Small intestine (tissue), 7 donors: ENCODE data around the gene GMFB. TPM values are rescaled to one million over a fixed set of nuclear protein-coding genes. Genes with fewer than 3 reads are reported as not detected.
A peak's percentile ranks its signal among the peaks of the same experiment; 100 is the strongest.

Experiments used
- DNase-seq, 2 donors: peaks; one replicate each; pipeline versions ENCODE4 v3.0.0 to v3.0.0-alpha.2; 2013
- FAIRE-seq: peaks from 2 replicates; lab custom pipeline; 2012; peaks lifted over from hg19 to GRCh38; lab: Jason Lieb, UNC
- H3K27ac ChIP-seq, 3 donors: one replicate each; pipeline ENCODE4 v1.5.1; 2013; ENCODE audit warnings: low read length in 2 of 3, mild to moderate bottlenecking in 2 of 3, control low read depth in 1 of 3, inconsistent platforms in 1 of 3, low read depth in 1 of 3, moderate library complexity in 1 of 3
- H3K27me3 ChIP-seq, 3 donors: one replicate each; pipeline ENCODE4 v1.6.1; 2013; ENCODE audit warnings: low read length in 3 of 3, inconsistent platforms in 1 of 3; ENCODE audit not compliant: control insufficient read depth in 3 of 3, insufficient read depth in 3 of 3
- H3K36me3 ChIP-seq, 3 donors: one replicate each; pipeline ENCODE4 v1.6.1; 2013; ENCODE audit warnings: low read length in 3 of 3, inconsistent platforms in 1 of 3, low read depth in 1 of 3, mild to moderate bottlenecking in 1 of 3, moderate library complexity in 1 of 3; ENCODE audit not compliant: control insufficient read depth in 3 of 3, insufficient read depth in 2 of 3
- H3K4me1 ChIP-seq, 3 donors: one replicate each; pipeline ENCODE4 v1.6.1; 2013; ENCODE audit warnings: low read length in 2 of 3, inconsistent platforms in 1 of 3, low read depth in 1 of 3, mild to moderate bottlenecking in 1 of 3, moderate library complexity in 1 of 3; ENCODE audit not compliant: control insufficient read depth in 3 of 3, insufficient read depth in 2 of 3
- H3K4me3 ChIP-seq, 3 donors: one replicate each; pipeline ENCODE4 v1.5.1; 2013; ENCODE audit warnings: low read length in 3 of 3, control low read depth in 1 of 3, inconsistent platforms in 1 of 3, low read depth in 1 of 3, mild to moderate bottlenecking in 1 of 3, moderate library complexity in 1 of 3
- H3K9me3 ChIP-seq, 2 donors: one replicate each; pipeline ENCODE4 v1.6.1; 2013; ENCODE audit warnings: low read depth in 1 of 2, low read length in 1 of 2; ENCODE audit not compliant: control insufficient read depth in 2 of 2, insufficient read depth in 1 of 2
- WGBS, 3 donors: extraction: QIAGEN DNeasy Blood & Tissue Kit; methylation state at CpG; one replicate each; pipeline ENCODE4 v1.1.7; 2013; 5-methylcytosine and 5-hydroxymethylcytosine counted together
- polyA plus RNA-seq, 4 donors: library from polyadenylated mRNA; stranded (reverse) in 3 of 4; unstranded in 1 of 4; fragments of 200-250 nt in 3 of 4; fragments of 120-200 nt in 1 of 4; gene quantifications; one replicate each; pipeline versions ENCODE4 v1.2.1 to v1.2.3, GENCODE V29; 2013
- donor health status: healthy with polysubstance abuse.
- donor health status: control.
- donor health status: control.
- donor health status: Bipolar disorder and iron deficiency.
- donor health status: healthy.

The GMFB gene
- polyA plus RNA-seq, 4 donors: 25.9 to 51.6 (median 33.5) TPM

GRCh38 chr14:54529811-54530210, 41.0 kb upstream of the GMFB start:
- Histone ChIP-seq H3K27me3 (no peaks in the 10 kb centered on the region), H3K4me1 (no peaks in the 10 kb centered on the region), H3K36me3 (peaks cover under 1 to 8% (median 5%) of the 10 kb centered on the region in 3 donors), H3K4me3 (no peak overlapping the region), H3K9me3 (no peaks in the 10 kb centered on the region), H3K27ac (no peak overlapping the region)
- peak; percentile 43 to 52 for DNase-seq
- WGBS, 3 donors: 8 to 53% (median 36%) methylated on average over 1 of the region's 1 CpG
- FAIRE-seq: no peak

GRCh38 chr14:54528973-54529372, 40.2 kb upstream of the GMFB start:
- no peak overlapping the region for H3K27ac ChIP-seq
- H3K4me1 ChIP-seq: peaks cover 0 to under 1% (median 0%) of the 10 kb centered on the region in 3 donors
- H3K4me3 ChIP-seq: no peak overlapping the region
- H3K36me3 ChIP-seq: peaks cover 3 to 13% (median 6%) of the 10 kb centered on the region in 3 donors
- FAIRE-seq: no peak
- no peaks in the 10 kb centered on the region for H3K27me3 ChIP-seq
- DNase-seq: no peak
- no peaks in the 10 kb centered on the region for H3K9me3 ChIP-seq
- WGBS, 3 donors: 79 to 85% (median 80%) methylated on average over 2 of the region's 2 CpGs

- H3K4me1 ChIP-seq: peaks cover 0 to 4% (median 0%) of the 10 kb centered on the region in 3 donors
- peaks cover 3 to 20% (median 7%) of the 10 kb centered on the region in 3 donors for H3K36me3 ChIP-seq
- 93 to 99% (median 95%) methylated on average over 4 of the region's 4 CpGs for WGBS, 3 donors
- H3K27ac ChIP-seq: no peak overlapping the region
- H3K27me3 ChIP-seq: no peaks in the 10 kb centered on the region
- H3K4me3 ChIP-seq: no peak overlapping the region
- H3K9me3 ChIP-seq: no peaks in the 10 kb centered on the region
- no peak for FAIRE-seq
- DNase-seq: no peak
Measured at GRCh38 chr14:54524410-54524809, 35.6 kb upstream of the GMFB start.

- peaks cover 0 to 5% (median 4%) of the 10 kb centered on the region in 3 donors for H3K36me3 ChIP-seq
- peaks cover 0 to 4% of the 10 kb centered on the region in 2 donors for H3K9me3 ChIP-seq
- 96 to 100% (median 97%) methylated on average over 1 of the region's 1 CpG for WGBS, 3 donors
- no peak overlapping the region for H3K27ac ChIP-seq
- H3K4me3 ChIP-seq: no peak overlapping the region
- FAIRE-seq: no peak
- H3K4me1 ChIP-seq: peaks cover 0 to under 1% (median 0%) of the 10 kb centered on the region in 3 donors
- H3K27me3 ChIP-seq: no peaks in the 10 kb centered on the region
- no peak for DNase-seq
Measured at GRCh38 chr14:54516709-54517108, 27.9 kb upstream of the GMFB start.

GRCh38 chr14:54515670-54516069, 26.9 kb upstream of the GMFB start:
- peaks cover 0 to 5% (median 4%) of the 10 kb centered on the region in 3 donors for H3K36me3 ChIP-seq
- no peak overlapping the region for H3K4me3 ChIP-seq
- 63 to 87% (median 83%) methylated on average over 1 of the region's 1 CpG for WGBS, 3 donors
- H3K4me1 ChIP-seq: peaks cover 1 to 7% (median 4%) of the 10 kb centered on the region in 3 donors
- peak; percentile 57 for FAIRE-seq
- no peak overlapping the region for H3K27ac ChIP-seq
- DNase-seq: no peak
- no peaks in the 10 kb centered on the region for H3K27me3 ChIP-seq
- H3K9me3 ChIP-seq: peaks cover 0 to 4% of the 10 kb centered on the region in 2 donors

- Histone ChIP-seq H3K4me1 (peaks cover 1 to 9% (median 6%) of the 10 kb centered on the region in 3 donors), H3K4me3 (no peak overlapping the region), H3K27me3 (no peaks in the 10 kb centered on the region), H3K36me3 (peaks cover 0 to 2% (median 2%) of the 10 kb centered on the region in 3 donors), H3K27ac (no peak overlapping the region), H3K9me3 (peaks cover 0 to 4% of the 10 kb centered on the region in 2 donors)
- FAIRE-seq: no peak
- 78 to 91% (median 84%) methylated on average over 1 of the region's 1 CpG for WGBS, 3 donors
- no peak for DNase-seq
Measured at GRCh38 chr14:54512393-54512792, 23.6 kb upstream of the GMFB start.

GRCh38 chr14:54509546-54510501, 21.0 kb upstream of the GMFB start, which contains the start of gene CGRRF1:
TSS of gene CGRRF1 (plus strand) at chr14:54509906. CDS start at chr14:54509960, 54 bp downstream.
- Histone ChIP-seq H3K9me3 (no peaks in the 10 kb centered on the region), H3K36me3 (peaks cover 0 to 2% (median 0%) of the 10 kb centered on the region in 3 donors), H3K27ac (peak within 1 kb of the TSS in 2 of 3 donors; percentile 77 to 89), H3K4me3 (peak within 1 kb of the TSS; percentile 76 to 95 (median 90)), H3K4me1 (peaks cover 1 to 9% (median 6%) of the 10 kb centered on the region in 3 donors), H3K27me3 (no peaks in the 10 kb centered on the region)
- 0% methylated on average over 66 of the region's 66 CpGs for WGBS, 3 donors
- FAIRE-seq (no peak), DNase-seq (peak; percentile 97 to 99)

- FAIRE-seq (no peak), DNase-seq (no peak)
- WGBS, 3 donors: 70 to 78% (median 74%) methylated on average over 3 of the region's 3 CpGs
- Histone ChIP-seq H3K4me1 (peaks cover 0 to 2% (median 0%) of the 10 kb centered on the region in 3 donors), H3K27me3 (no peaks in the 10 kb centered on the region), H3K4me3 (no peak overlapping the region), H3K27ac (no peak overlapping the region), H3K36me3 (no peaks in the 10 kb centered on the region), H3K9me3 (no peaks in the 10 kb centered on the region)
Measured at GRCh38 chr14:54503486-54503885, 14.7 kb upstream of the GMFB start.
